Gastrocnemius medialis (tissue), 4 donors: ENCODE measurements around the gene MIPOL1.
"Not testable (repeated sequence)": the region's sequence is repeated elsewhere in the genome, so short reads cannot be mapped to it uniquely, and the experiment has no call there.

ENCODE experiments used
- POLR2A ChIP-seq, 2 donors: fragments of 450-650 bp; IDR thresholded peaks; one replicate each; pipeline ENCODE4 v1.6.1; 2017; ENCODE audit warnings: antibody characterized with exemption in 2 of 2, mild to moderate bottlenecking in 2 of 2, moderate library complexity in 2 of 2
- TF ChIP-seq, protein P1 (sequence below), 5 experiments: fragments of 450-650 bp in 3 of 5; fragments of 200-600 bp in 2 of 5; sonication (generic) in 2 of 5; IDR thresholded peaks in 4 of 5; conservative IDR thresholded peaks in 1 of 5; 1 replicate in 4 of 5; 2 replicates in 1 of 5; pipeline ENCODE4 v1.5.1; 2016 to 2019; ENCODE audit warnings: antibody characterized with exemption in 5 of 5, mild to moderate bottlenecking in 3 of 5, moderate library complexity in 3 of 5

DNA sequence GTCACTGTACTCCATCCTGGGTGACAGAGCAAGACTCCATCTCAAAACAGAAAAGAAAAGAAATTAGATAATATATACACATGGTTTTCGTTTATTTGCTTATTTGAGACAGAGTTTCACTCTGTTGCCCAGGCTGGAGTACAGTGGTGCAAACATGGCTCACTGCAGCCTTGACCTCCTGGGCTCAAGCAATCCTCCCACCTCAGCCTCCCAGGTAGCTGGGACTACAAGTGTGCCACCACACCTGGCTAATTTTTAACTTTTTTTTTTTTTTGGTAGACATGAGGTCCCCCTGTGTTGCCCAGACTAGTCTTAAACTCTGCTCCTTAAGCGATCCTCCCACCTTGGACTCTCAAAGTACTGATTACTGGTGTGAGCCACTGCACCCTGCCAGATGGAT lies 11.9 kb downstream of the MIPOL1 start:
- TF ChIP-seq, protein P1, sequence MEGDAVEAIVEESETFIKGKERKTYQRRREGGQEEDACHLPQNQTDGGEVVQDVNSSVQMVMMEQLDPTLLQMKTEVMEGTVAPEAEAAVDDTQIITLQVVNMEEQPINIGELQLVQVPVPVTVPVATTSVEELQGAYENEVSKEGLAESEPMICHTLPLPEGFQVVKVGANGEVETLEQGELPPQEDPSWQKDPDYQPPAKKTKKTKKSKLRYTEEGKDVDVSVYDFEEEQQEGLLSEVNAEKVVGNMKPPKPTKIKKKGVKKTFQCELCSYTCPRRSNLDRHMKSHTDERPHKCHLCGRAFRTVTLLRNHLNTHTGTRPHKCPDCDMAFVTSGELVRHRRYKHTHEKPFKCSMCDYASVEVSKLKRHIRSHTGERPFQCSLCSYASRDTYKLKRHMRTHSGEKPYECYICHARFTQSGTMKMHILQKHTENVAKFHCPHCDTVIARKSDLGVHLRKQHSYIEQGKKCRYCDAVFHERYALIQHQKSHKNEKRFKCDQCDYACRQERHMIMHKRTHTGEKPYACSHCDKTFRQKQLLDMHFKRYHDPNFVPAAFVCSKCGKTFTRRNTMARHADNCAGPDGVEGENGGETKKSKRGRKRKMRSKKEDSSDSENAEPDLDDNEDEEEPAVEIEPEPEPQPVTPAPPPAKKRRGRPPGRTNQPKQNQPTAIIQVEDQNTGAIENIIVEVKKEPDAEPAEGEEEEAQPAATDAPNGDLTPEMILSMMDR (IDR thresholded peaks at IDR 0.05 in 4 of 5, conservative IDR thresholded peaks at IDR 0.05 in 1 of 5): not testable (repeated sequence)
- TF ChIP-seq POLR2A (IDR thresholded peaks at IDR 0.05): not testable (repeated sequence)
